D721Med (cell line): ENCODE results near the gene CYP4B1.

Experiments
- DNase-seq: peaks from one replicate; pipeline ENCODE4 v3.0.0; 2011; ENCODE audit warnings: low spot score; ENCODE audit not compliant: insufficient read length
- FAIRE-seq: peaks from 2 replicates; lab custom pipeline; 2011; peaks lifted over from hg19 to GRCh38; lab: Jason Lieb, UNC
- CTCF ChIP-seq: IDR thresholded peaks from 2 replicates; pipeline ENCODE4 v1.5.1; 2012; ENCODE audit warnings: mild to moderate bottlenecking, control low read depth; ENCODE audit not compliant: insufficient read depth; ENCODE audit errors: missing control alignments

CYP4B1 gene

GRCh38 chr1:46815133-46815532 is 16.3 kb downstream of the CYP4B1 start:
- no peak for DNase-seq
- no peak for FAIRE-seq
- no peak for TF ChIP-seq CTCF

- TF ChIP-seq CTCF, result no peak
- DNase-seq (no peak), FAIRE-seq (no peak)
These were observed 18.1 kb downstream of the CYP4B1 start for GRCh38 chr1:46816930-46817329.

DNA sequence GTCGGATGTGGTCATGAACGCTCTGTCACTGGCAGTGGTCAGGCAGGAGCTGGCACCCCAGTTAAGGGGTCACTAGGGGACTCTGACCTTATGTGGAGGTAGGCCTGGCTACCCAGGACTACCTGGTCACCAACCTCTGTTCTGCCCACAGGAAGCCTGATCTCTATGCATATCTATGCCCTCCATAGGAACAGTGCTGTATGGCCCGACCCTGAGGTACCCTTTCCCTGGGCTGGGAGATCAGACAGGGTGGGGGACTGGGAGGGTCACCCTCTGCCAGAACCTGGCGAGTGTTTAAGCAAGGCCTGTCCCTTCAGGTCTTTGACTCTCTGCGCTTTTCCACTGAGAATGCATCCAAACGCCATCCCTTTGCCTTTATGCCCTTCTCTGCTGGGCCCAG is 19.0 kb downstream of the CYP4B1 start:
- TF ChIP-seq CTCF, result no peak
- DNase-seq (no peak), FAIRE-seq (no peak)

- FAIRE-seq, result no peak
- no peak for DNase-seq
- no peak for TF ChIP-seq CTCF
These were observed 19.7 kb downstream of the CYP4B1 start for GRCh38 chr1:46818591-46818990.

DNA sequence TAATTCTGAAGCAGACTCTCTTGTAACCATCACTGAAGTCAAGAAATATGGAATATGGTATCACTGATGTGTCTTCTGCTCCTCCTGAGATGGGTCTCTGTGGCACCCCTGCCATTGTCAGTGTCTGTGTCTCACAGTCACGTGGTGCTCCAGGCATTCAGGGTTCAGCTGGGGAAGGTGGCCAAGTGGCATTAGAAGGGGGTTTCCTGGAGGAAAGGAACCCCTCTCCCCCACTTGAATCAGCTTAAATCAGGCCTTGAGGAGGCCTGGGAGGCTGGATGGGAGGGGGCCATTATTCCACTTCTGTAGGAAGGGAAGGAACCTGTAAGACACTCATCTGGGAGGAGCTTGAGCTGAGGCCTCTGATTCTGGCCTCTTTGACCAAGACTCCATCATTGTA is 20.5 kb downstream of the CYP4B1 start:
- no peak for FAIRE-seq
- no peak for TF ChIP-seq CTCF
- no peak for DNase-seq

DNA sequence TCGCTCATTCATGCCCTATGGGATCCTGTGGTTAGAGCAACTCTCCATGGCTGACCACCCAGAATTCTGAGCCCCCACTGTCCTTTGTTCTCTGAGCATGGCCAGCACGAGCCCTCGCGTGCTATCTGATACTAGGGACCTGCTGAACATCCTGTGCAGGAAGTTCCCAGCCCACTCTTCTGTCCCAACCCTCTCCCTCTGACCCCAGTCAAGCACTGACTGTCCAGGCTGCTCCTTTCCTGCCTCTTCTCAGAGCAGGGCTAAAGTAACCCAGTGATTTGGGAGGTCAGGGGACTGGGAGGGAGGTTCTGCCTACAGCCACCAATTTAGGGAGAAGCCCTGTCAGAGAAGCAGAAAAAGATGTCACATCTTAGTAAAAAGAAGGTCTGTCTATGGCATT is 21.2 kb downstream of the CYP4B1 start:
- no peak for DNase-seq
- no peak for FAIRE-seq
- no peak for TF ChIP-seq CTCF

DNA sequence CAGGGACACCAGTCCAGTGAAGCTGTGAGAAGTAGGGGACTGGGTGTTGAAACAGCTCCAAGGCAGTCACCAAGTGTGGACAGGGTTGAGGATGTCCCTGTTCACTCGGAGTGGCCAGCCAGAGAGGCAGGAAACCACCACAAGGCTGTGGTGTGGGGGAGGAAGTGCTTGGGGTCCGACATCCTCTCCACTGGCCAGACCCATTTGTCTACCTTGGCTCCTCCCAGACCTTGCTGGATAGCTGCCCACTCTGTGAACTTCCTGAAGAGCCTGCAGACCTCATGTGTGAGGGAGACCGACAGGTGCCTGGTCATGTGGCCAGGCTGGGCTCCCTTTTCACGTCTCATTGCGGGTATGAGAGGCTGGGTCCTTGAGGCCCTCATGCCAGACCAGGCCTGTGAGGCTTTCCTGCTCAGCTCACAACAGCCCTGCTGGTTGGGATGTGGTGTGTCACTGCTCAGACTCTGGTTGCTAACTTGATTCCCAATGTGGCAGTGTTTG is 21.8 kb downstream of the CYP4B1 start:
- DNase-seq (no peak), FAIRE-seq (no peak)
- TF ChIP-seq CTCF, result no peak
